ENCODE measurements around the gene LPCAT1. TPM values are rescaled to one million over a fixed set of nuclear protein-coding genes. Genes with fewer than 3 reads are reported as not detected.
A peak's percentile ranks its signal among the peaks of the same experiment; 100 is the strongest.

Gene LPCAT1
- total RNA-seq, 1 donor from 2014 or later = 45.7 TPM

- DNase-seq (ENCODE audit: low spot score) = no peak
Observed at GRCh38 chr5:1523480-1523792, 324 bp downstream of the LPCAT1 start.

GRCh38 chr5:1522601-1523479 is 920 bp downstream of the LPCAT1 start:
- peak; percentile 89 for DNase-seq (ENCODE audit: low spot score)

GRCh38 chr5:1521671-1522600 is 1.8 kb downstream of the LPCAT1 start:
- peak; percentile 88 for DNase-seq (ENCODE audit: low spot score)

- DNase-seq (ENCODE audit: low spot score) = peak; percentile 64
Observed at GRCh38 chr5:1520791-1521453, 2.8 kb downstream of the LPCAT1 start.

GRCh38 chr5:1519631-1520210 is 4.0 kb downstream of the LPCAT1 start:
- DNase-seq (ENCODE audit: low spot score) = peak; percentile 64

GRCh38 chr5:1517838-1518237 is 5.9 kb downstream of the LPCAT1 start:
- DNase-seq (ENCODE audit: low spot score) = peak; percentile 43

- DNase-seq (ENCODE audit: low spot score) = peak; percentile 83
Observed at GRCh38 chr5:1516615-1517601, 6.9 kb downstream of the LPCAT1 start.

- DNase-seq (ENCODE audit: low spot score) = peak; percentile 55
Observed at GRCh38 chr5:1515921-1516571, 7.7 kb downstream of the LPCAT1 start.

- DNase-seq (ENCODE audit: low spot score) = peak; percentile 78
Observed at GRCh38 chr5:1515311-1515920, 8.3 kb downstream of the LPCAT1 start.

GRCh38 chr5:1514819-1515310 is 8.9 kb downstream of the LPCAT1 start:
- peak; percentile 75 for DNase-seq (ENCODE audit: low spot score)

- peak; percentile 80 for DNase-seq (ENCODE audit: low spot score)
Observed at GRCh38 chr5:1514027-1514818, 9.5 kb downstream of the LPCAT1 start.

- peak; percentile 80 for DNase-seq (ENCODE audit: low spot score)
Observed at GRCh38 chr5:1513326-1514026, 10.3 kb downstream of the LPCAT1 start.

GRCh38 chr5:1512541-1513291 is 11.0 kb downstream of the LPCAT1 start:
- DNase-seq (ENCODE audit: low spot score) = peak; percentile 89

GRCh38 chr5:1511651-1512540 is 11.9 kb downstream of the LPCAT1 start:
- DNase-seq (ENCODE audit: low spot score) = peak; percentile 80

GRCh38 chr5:1511048-1511447 is 12.7 kb downstream of the LPCAT1 start:
- no peak for DNase-seq (ENCODE audit: low spot score)

- DNase-seq (ENCODE audit: low spot score) = no peak
Observed at GRCh38 chr5:1510631-1511030, 13.1 kb downstream of the LPCAT1 start.

All from mesenteric fat pad (tissue), 1 donor.